ENCODE data around the gene SCAMP3. TPM values are rescaled to one million over a fixed set of nuclear protein-coding genes. Genes with fewer than 3 reads are reported as not detected.

SCAMP3 gene
- total RNA-seq, 2 experiments from 2014 or later: 88.7 to 96.4 TPM

DNA sequence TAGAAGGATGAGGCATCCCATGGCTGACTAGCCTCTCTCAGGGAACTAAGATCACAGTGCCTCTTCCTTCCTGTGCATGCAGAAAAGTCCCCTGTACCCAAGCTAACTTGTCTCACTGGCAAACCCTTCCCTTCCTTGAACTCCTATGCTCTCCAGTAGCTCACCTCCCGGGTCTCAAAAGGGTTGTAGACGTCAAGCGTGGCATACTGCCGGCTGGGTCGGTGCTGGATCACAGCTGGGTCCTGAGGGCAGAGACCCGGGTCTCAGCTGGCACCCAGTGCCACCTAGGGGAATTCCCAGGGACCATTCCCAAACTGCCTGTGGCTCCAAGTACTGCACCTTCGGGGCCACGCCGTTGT lies 688 bp downstream of the SCAMP3 start:
- H3K4me1 Mint-ChIP-seq: peaks cover 42% of the 10 kb centered on the region
- no peaks in the 10 kb centered on the region for H3K27me3 Mint-ChIP-seq
- peak; percentile 35 for DNase-seq
- ChIA-PET POLR2A (interaction anchor here (0.5 to 1.0 kb wide), 3 partner anchors 11 to 525 kb away, joined by 3 to 5 read pairs (median 3); no protein-coding TSS in a partner anchor), CTCF (interaction anchor here (0.9 to 5.3 kb wide), 8 partner anchors 9 to 62 kb away, joined by 3 to 72 read pairs (median 4); partner anchors contain the start of genes CLK2, FDPS and HCN3)
- peak overlapping the region; percentile 94 for H3K27ac Mint-ChIP-seq
- no peaks in the 10 kb centered on the region for H3K9me3 Mint-ChIP-seq
- peaks cover 66% of the 10 kb centered on the region for H3K36me3 Mint-ChIP-seq (ENCODE audit: low read depth)
- H3K4me3 Mint-ChIP-seq: peak overlapping the region; percentile 94

DNA sequence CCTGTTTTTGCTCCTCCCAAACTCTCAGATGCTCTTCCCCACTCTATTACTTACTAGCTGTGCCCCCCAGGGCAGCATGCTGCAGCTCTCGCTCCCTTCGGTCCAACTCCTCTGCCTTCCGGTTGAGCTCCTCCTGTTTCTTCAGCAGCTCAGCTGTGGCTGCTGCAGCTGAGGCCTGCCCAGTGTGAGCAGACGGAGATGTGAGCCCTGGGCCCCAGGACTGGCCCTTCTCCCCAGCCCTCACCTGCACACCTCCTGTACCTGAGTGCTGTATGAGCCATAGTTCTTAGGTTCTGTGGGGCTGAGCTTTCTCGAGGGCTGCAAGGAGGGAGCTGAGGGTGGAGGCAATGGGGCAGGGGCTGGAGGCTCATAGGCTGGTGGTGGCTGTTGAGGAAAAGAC lies 1.9 kb downstream of the SCAMP3 start:
- Mint-ChIP-seq H3K27me3 (no peaks in the 10 kb centered on the region), H3K36me3 (ENCODE audit: low read depth) (peaks cover 56% of the 10 kb centered on the region), H3K4me3 (peak overlapping the region; percentile 94), H3K27ac (peak overlapping the region; percentile 31), H3K9me3 (no peaks in the 10 kb centered on the region), H3K4me1 (peaks cover 51% of the 10 kb centered on the region)
- POLR2A ChIA-PET: no interaction called here
- CTCF ChIA-PET: interaction anchor here (1.0 to 5.3 kb wide), 8 partner anchors 9 to 88 kb away, joined by 3 to 72 read pairs (median 6); partner anchors contain the start of genes CLK2, FDPS, HCN3 and KRTCAP2
- no peak for DNase-seq

DNA sequence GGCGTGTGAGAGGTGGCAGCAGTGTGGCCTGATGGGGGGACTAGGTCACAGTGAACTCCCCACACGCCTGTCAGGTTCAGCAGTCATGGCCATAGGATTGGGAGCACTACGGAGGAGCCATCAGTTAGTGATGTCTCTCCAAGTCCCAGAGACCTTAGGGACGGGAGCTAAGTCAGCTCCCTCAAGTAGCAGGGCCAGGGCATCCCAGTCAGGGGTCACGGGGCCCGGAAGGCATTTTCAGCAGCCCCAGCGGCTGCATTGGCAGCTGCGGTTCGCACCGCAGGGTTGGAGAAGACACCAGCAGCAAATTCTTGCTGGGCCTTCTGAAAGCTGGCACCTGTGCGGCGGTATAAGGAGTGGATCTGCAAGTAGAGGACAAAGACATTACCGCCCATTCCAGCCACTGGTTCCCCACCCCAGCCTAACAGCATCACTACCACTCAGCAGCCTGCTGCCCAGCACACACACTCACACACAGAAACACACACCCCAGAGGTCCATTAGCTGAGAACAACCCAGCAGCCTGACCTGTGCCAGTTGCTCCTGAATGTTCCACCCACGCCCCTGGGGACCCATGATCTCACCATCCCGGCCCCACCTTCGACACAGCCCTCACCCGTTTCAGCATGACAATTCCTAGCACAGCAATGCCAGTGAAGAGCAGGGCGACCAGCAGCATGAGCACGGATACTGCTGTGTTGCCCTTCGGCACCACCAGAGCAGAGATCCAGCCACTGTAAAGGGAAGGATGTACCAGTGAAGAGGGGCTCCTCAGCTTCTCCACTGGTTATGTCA lies 5.9 kb downstream of the SCAMP3 start:
- DNase-seq: no peak
- Mint-ChIP-seq H3K9me3 (no peaks in the 10 kb centered on the region), H3K36me3 (ENCODE audit: low read depth) (peaks cover 29% of the 10 kb centered on the region), H3K27ac (peak overlapping the region; percentile 73), H3K4me3 (peak overlapping the region; percentile 78), H3K27me3 (no peaks in the 10 kb centered on the region), H3K4me1 (peaks cover 51% of the 10 kb centered on the region)
- CTCF ChIA-PET: interaction anchor here (0.7 to 2.2 kb wide), 2 partner anchors 48 to 49 kb away, joined by 4 to 5 read pairs; partner anchors contain the start of gene THBS3
- POLR2A ChIA-PET: no interaction called here

DNA sequence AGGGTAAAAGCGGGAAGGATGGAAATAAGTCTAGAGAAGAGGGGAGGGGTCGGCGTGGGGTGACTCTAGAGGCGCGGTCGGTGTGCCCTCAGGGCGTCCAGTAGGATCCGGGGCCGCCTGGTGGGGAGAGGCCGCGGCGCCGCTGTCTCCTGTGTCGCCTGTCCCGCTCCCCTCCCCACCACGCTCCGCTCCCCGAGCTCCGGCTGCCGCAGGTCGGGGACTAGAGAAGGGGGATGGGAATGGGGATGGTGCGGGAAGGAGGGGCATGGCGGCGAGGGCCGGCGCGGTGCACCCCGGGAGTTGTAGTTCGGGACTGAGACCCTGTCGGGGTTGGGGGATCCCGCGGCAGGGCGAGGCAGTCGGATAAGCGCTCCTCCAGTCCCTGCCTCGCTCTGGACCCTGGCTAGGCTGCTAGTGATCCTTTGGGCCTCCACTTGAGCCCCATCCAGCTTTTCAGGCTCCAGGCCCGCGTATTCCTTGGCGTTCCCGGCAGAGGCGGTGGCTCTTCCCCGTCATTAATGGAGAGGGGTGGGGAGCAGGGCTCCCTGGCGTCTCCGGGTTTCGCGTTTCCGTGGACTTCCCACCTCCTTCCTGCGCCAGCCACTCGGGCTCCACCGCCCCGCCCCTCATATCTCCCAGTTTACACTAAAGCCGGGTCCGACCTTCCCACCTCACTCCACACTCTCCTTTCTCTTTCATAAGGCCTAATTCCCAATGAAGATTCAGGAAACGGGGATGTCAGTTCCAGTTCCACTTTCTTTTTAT lies 6.7 kb downstream of the SCAMP3 start, which contains the start of gene ENTREP3:
TSS of gene ENTREP3 (minus strand) at position 241 of the 765 bp plus-strand sequence. CDS start 606 bp downstream, outside the sequence.
- ChIA-PET POLR2A (no interaction called here), CTCF (interaction anchor here (0.6 to 2.2 kb wide), 3 partner anchors 48 to 594 kb away, joined by 3 to 5 read pairs (median 4); partner anchors contain the start of gene THBS3)
- Mint-ChIP-seq H3K36me3 (ENCODE audit: low read depth) (peaks cover 23% of the 10 kb centered on the region), H3K4me1 (peaks cover 51% of the 10 kb centered on the region), H3K4me3 (peak within 1 kb of the TSS; percentile 78), H3K27me3 (no peaks in the 10 kb centered on the region), H3K27ac (peak within 1 kb of the TSS; percentile 80), H3K9me3 (no peaks in the 10 kb centered on the region)
- DNase-seq: peak; percentile 80

DNA sequence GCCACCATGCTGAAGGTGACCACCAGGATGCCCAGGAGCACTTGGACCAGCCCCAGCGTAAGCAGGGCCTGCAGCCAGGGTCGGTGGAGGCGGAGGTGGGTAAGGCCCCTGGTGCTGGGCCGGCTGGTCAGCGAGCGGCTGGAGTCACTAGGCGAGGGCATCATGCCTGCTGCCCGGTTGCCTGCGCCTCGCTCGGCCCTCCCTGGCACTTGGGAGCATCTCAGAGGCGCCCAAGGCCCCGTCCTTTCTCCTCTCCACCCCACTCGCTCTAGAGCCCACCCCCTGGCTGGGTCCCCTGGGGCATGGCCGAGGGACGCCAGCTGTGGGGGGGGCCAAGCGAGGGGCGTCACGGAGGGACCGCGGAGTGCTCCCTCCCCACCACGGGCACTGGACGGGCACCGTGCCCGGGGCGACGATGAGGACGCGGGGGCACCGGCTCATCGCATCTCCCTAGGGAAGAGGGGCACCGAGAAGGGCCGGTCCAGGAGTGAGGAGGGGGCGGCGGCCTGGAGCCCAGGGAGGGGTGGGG lies 7.4 kb downstream of the SCAMP3 start:
- no peak for DNase-seq
- ChIA-PET POLR2A (no interaction called here), CTCF (interaction anchor here (0.6 to 2.2 kb wide), 3 partner anchors 48 to 595 kb away, joined by 3 to 5 read pairs (median 4); partner anchors contain the start of gene THBS3)
- no peaks in the 10 kb centered on the region for H3K27me3 Mint-ChIP-seq
- H3K27ac Mint-ChIP-seq: no peak overlapping the region
- H3K36me3 Mint-ChIP-seq (ENCODE audit: low read depth): peaks cover 17% of the 10 kb centered on the region
- peaks cover 49% of the 10 kb centered on the region for H3K4me1 Mint-ChIP-seq
- peak overlapping the region; percentile 78 for H3K4me3 Mint-ChIP-seq
- H3K9me3 Mint-ChIP-seq: no peaks in the 10 kb centered on the region

DNA sequence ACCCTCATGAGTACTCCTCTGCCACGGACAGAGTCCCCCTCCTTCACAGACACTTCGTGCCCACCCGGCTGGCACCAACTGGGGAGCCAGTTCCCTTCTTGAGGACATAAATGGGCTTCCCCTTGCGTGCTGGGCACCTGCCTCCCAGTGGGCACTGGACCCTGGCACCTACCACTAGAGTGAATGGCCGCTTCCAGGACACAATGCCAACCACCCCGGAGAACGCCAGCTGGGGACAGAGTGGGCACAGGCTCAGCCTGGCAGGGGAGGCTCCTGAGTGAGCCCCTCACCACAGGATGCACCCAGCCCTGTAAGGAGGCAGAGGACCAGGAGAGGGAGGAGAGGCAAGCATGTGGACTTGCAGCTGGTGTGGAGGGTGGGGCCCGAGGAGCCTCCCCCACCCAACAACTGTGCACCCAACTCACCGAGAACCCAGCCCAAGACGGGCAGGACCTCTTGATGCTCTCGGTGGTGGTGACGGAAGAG lies 7.9 kb downstream of the SCAMP3 start:
- Mint-ChIP-seq H3K9me3 (no peaks in the 10 kb centered on the region), H3K4me1 (peaks cover 49% of the 10 kb centered on the region), H3K27ac (peak overlapping the region; percentile 73), H3K27me3 (no peaks in the 10 kb centered on the region), H3K4me3 (peak overlapping the region; percentile 78), H3K36me3 (ENCODE audit: low read depth) (peaks cover 15% of the 10 kb centered on the region)
- ChIA-PET POLR2A (no interaction called here), CTCF (interaction anchor here (1.1 kb wide), 1 partner anchor 69 kb away, joined by 4 read pairs; no protein-coding TSS in a partner anchor)
- DNase-seq: no peak

DNA sequence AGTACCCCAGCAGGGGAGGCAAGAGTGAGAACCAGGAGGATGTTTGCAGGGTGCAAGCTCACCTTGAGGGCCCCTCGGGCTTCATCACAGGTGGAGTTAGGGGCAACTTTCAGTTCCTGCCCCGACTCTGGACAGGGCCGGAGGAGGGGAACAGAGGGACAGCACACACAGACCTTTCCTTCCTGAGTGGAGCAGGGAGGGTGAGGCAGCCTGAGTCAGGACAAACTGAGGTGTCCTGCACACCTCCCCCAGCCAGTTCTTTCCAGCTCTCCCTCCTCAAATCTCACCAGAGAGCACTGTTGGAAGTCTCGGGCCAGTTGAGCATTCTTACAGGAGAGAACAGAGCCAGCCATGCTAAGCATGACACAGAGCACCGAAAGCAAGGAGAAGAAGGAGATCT lies 8.4 kb downstream of the SCAMP3 start:
- ChIA-PET POLR2A (no interaction called here), CTCF (no interaction called here)
- Mint-ChIP-seq H3K36me3 (ENCODE audit: low read depth) (peaks cover 15% of the 10 kb centered on the region), H3K27me3 (no peaks in the 10 kb centered on the region), H3K9me3 (no peaks in the 10 kb centered on the region), H3K27ac (peak overlapping the region; percentile 73), H3K4me3 (peak overlapping the region; percentile 78), H3K4me1 (peaks cover 49% of the 10 kb centered on the region)
- no peak for DNase-seq

DNA sequence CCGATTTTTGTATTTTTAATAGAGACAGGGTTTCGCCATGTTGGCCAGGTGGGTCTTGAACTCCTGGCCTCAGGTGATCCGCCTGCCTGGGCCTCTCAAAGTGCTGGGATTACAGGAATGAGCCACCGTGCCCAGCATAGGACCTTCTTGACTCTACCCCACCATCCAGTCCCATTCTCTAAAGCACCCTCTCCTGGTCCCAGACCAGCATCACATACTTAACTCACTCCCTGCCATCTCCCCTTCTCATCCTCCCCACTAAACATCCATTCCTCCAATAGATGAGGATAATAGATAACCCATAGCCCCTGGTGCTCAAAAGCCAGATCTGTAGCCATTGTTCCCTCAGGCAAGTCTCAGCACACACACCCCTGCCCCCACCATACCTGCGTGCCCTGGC lies 9.0 kb downstream of the SCAMP3 start:
- H3K27ac Mint-ChIP-seq: no peak overlapping the region
- peaks cover 49% of the 10 kb centered on the region for H3K4me1 Mint-ChIP-seq
- no peak for DNase-seq
- ChIA-PET POLR2A (no interaction called here), CTCF (no interaction called here)
- H3K4me3 Mint-ChIP-seq: peak overlapping the region; percentile 78
- H3K9me3 Mint-ChIP-seq: no peaks in the 10 kb centered on the region
- H3K36me3 Mint-ChIP-seq (ENCODE audit: low read depth): peaks cover 9% of the 10 kb centered on the region
- no peaks in the 10 kb centered on the region for H3K27me3 Mint-ChIP-seq

DNA sequence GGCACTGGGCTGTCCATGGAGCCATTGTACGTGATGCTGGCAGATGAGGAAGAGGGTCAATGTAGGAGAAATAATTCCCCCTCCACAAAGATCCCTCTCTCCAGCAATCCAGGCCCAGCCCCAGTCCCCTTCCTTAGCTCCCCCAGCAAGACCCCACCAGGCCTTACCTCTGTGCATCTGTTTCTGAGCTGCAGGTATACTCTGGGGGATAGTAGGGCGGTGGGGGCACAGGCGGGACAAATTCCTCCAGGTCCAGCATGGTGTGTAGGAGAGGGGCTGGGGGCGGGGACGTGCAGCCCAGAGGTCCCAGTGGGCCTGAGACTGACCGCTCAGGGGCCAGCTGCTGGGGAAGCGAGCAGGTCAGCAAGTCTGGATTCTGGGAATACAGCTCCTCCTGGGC lies 10.6 kb downstream of the SCAMP3 start:
- peaks cover under 1% of the 10 kb centered on the region for H3K36me3 Mint-ChIP-seq (ENCODE audit: low read depth)
- no peak for DNase-seq
- ChIA-PET CTCF (interaction anchor here (0.7 to 5.0 kb wide), 35 partner anchors 8 to 738 kb away, joined by 3 to 72 read pairs (median 5); partner anchors contain the start of genes CLK2, FDPS, HCN3 and KRTCAP2), POLR2A (no interaction called here)
- H3K27me3 Mint-ChIP-seq: no peaks in the 10 kb centered on the region
- no peaks in the 10 kb centered on the region for H3K9me3 Mint-ChIP-seq
- H3K27ac Mint-ChIP-seq: no peak overlapping the region
- no peak overlapping the region for H3K4me3 Mint-ChIP-seq
- H3K4me1 Mint-ChIP-seq: peaks cover 43% of the 10 kb centered on the region

DNA sequence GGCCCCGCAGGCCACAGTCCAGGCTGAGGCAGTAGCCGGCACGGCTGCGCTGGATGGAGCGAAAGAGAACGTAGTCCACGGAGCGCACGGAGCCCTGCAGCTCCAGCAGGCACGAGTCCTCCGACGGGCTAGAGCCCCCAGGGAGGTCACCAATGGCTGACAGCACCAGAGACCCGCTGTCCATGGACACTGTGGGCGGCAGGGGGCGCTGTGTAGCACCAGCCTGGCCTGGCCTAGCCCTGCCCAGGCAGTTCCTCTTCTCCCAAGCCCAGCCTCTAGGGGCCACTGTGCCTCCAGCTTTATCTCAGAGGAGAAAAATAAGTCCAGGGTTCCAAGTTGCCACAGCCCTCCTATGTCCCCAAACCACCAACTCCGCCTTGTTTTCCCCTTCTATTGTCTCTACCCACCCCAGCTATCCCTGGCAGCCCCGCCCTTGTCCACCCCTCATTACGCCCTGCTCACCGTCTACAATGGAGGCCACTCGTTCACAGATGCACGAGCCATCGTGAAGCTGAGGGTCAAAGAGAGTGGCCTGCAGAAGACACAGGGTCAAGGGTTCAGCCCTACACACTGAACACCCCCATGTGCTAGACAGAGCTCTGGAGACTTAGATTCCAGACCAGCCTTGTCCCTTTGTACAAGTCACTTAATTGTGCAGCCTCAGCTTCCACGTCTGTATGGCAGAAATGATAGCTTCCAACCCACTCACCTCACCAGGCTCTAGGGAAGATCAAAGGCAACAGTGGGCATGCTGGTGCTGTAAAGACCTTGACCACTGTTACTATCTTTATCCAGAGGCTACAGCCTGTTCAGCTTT lies 11.3 kb downstream of the SCAMP3 start:
- peak; percentile 97 for DNase-seq
- peak overlapping the region; percentile 64 for H3K4me3 Mint-ChIP-seq
- no peaks in the 10 kb centered on the region for H3K27me3 Mint-ChIP-seq
- H3K4me1 Mint-ChIP-seq: peaks cover 44% of the 10 kb centered on the region
- POLR2A ChIA-PET: interaction anchor here (0.6 kb wide), 1 partner anchor 14 kb away, joined by 3 read pairs; no protein-coding TSS in a partner anchor
- H3K36me3 Mint-ChIP-seq (ENCODE audit: low read depth): peaks cover 3% of the 10 kb centered on the region
- H3K9me3 Mint-ChIP-seq: no peaks in the 10 kb centered on the region
- CTCF ChIA-PET: interaction anchor here (0.6 to 5.0 kb wide), 63 partner anchors 9 to 738 kb away, joined by 3 to 72 read pairs (median 4); partner anchors contain the start of genes ARHGEF2, CLK2, FDPS and HCN3
- peak overlapping the region; percentile 74 for H3K27ac Mint-ChIP-seq

DNA sequence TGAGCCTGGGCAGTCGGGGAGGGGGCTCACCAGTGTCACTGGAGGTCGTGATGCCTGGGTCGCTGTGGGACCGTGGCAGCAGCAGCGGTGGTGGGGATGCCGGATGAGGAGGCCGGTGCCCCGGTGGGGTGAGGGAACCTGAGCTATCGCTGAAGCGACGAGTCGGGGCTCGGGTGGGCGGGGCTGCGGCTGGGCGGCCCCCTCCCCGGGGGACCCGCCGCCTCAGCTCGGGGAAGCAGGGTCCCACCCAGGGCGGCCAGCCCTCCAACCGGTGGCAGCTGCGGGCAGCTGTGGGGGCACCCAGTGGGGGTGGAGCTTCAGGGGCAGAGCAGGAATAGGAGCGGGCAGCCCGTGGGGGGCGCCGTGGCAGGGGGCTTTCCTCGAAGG lies 11.9 kb downstream of the SCAMP3 start:
- H3K4me3 Mint-ChIP-seq: peak overlapping the region; percentile 64
- DNase-seq: no peak
- ChIA-PET POLR2A (interaction anchor here (0.6 kb wide), 1 partner anchor 15 kb away, joined by 3 read pairs; no protein-coding TSS in a partner anchor), CTCF (interaction anchor here (0.6 to 5.0 kb wide), 43 partner anchors 10 to 739 kb away, joined by 3 to 72 read pairs (median 5); partner anchors contain the start of genes ARHGEF2, CLK2, FDPS and HCN3)
- peak overlapping the region; percentile 81 for H3K27ac Mint-ChIP-seq
- peaks cover 42% of the 10 kb centered on the region for H3K4me1 Mint-ChIP-seq
- no peaks in the 10 kb centered on the region for H3K9me3 Mint-ChIP-seq
- H3K36me3 Mint-ChIP-seq (ENCODE audit: low read depth): peaks cover 3% of the 10 kb centered on the region
- no peaks in the 10 kb centered on the region for H3K27me3 Mint-ChIP-seq

Measured in activated CD4-positive, alpha-beta T cell treated with anti-CD3 and anti-CD28 coated beads, Interleukin-2, amount 10 ng/mL, durations not matched to agents 7 days and 5 days (primary cell).